ENCODE results near the gene HES5.

Gene HES5

GRCh38 chr1:2535981-2536380 is 5.9 kb upstream of the HES5 start:
- no peak overlapping the region for H3K4me3 ChIP-seq (ENCODE audit: low read depth, low read length)
- TF ChIP-seq CTCF (IDR thresholded peaks at IDR 0.05; ENCODE audit: low read depth, low read length) = no peak

DNA sequence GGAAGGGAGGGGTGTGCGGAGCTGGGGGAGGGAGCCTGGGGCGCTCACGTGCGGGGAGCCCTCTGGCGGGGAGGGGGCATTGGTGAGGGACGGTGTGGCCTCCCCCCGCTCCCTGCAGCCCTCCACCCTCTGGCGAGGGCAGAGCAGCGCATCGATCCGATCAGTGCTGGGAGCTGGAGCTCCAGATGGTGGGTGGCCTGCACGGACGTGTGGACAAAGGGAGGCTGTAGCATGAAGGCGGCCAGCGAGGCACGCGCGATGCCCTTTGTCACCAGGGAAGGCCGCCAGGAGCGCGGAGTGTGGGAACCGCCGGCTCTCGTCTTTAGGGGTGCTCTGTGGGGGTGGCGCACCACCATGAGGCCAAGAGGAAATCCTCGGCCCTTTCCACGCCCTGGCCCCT is 5.4 kb upstream of the HES5 start:
- TF ChIP-seq CTCF (IDR thresholded peaks at IDR 0.05; ENCODE audit: low read depth, low read length) = no peak
- no peak overlapping the region for H3K4me3 ChIP-seq (ENCODE audit: low read depth, low read length)

GRCh38 chr1:2534687-2535441 is 4.8 kb upstream of the HES5 start:
- TF ChIP-seq CTCF (IDR thresholded peaks at IDR 0.05; ENCODE audit: low read depth, low read length) = no peak
- no peak overlapping the region for H3K4me3 ChIP-seq (ENCODE audit: low read depth, low read length)

DNA sequence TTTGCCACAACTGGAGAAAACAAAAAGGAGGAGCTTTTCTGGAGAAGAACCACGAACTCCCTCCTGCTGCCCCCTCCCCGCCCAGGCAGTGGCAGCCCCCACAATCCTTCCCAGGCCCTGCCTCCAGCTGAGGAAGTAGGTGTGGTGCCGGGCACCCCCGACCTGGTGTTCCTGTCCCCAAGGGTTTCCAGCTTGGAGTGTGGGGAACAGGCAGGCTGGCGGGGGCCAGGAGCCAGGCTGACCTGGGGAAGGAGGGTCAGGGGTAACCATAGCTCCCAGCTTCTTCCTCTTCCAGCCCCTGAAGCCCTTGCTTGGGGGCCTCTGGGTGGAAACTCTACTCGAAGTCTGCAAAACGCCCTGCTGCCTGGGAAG is 4.2 kb upstream of the HES5 start:
- H3K4me3 ChIP-seq (ENCODE audit: low read depth, low read length) = no peak overlapping the region
- no peak for TF ChIP-seq CTCF (IDR thresholded peaks at IDR 0.05; ENCODE audit: low read depth, low read length)

DNA sequence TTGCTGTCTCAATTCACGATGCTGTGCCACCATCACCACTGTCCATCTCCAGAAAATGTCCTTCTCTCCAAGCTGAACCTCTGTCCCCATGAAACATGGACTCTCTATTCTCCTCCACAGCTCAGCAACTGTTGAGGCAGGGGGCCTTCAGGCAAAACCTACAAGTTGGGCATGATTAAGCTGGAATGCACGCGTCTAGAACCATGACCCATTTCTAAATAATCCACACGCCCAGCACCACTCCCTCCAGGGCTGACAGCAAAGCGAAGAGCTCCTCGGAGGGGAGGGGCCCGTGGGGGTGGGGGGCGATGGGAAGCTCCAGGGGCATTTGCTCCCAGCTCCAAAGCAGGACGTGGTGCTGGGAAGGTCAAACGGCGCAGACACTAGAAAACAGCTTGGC is 3.3 kb upstream of the HES5 start:
- no peak overlapping the region for H3K4me3 ChIP-seq (ENCODE audit: low read depth, low read length)
- no peak for TF ChIP-seq CTCF (IDR thresholded peaks at IDR 0.05; ENCODE audit: low read depth, low read length)

DNA sequence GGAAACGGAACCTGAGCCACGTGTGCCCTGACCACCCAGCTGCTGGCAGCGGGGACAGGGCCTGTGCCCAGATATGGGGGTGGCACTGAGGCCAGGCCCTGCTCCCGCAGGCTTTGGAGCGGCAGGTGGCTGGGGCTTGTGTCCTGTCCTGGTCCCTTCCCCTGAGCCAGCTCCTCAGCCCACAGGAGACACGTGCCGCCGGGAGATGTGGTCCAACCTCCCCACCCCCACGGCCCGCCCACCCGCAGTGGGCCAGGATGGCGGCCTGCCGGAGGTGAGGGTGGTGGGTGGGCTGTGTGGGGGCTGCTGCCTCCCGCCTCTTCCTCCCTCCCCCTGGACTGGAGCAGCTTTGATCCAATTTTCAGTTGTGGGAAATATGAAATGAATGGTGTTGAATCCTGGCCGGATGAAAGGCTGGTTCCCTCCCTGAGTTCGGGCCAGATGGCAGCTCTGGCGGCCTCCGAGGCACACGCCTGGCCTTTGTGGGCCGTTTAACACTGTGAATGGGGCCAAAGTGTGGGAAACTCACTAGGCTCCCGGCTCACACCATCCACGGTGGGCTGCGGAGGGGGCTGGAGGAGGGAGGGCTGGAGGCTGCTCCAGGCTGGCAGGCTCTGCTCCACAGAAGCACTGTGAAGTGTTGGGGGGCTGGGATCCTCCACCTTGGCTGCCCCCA is 2.6 kb upstream of the HES5 start:
- TF ChIP-seq CTCF (IDR thresholded peaks at IDR 0.05; ENCODE audit: low read depth, low read length) = no peak

More for the DNA sequence above, 2.6 kb upstream of the HES5 start:
- H3K4me3 ChIP-seq (ENCODE audit: low read depth, low read length) = no peak overlapping the region

All from WI38 (cell line).